ENCODE measurements around the gene TANGO6.

DNA sequence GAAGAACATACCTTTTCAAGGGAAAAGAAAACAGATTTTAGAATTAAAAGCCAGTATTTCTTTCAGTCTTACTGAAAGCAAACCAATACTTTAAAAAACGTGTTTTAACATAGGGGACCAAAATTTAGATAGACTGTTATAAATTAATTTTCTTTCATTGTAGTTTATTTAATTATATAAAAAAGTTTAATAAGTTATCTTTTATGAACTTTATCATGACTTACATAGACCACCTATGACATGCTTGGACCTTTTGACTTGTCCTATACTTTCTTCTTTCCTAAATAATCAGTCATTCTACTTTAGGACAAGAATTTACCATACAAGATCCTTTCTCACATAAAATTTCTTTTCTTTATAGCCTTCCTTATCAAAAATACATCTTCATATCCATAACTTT lies 160.2 kb downstream of the TANGO6 start:
- TF ChIP-seq ZNF274 (IDR thresholded peaks at IDR 0.05; ENCODE audit: low read depth, low read length), result no peak
- TF ChIP-seq SUZ12 (IDR thresholded peaks at IDR 0.05; ENCODE audit: extremely low read depth, insufficient read depth, insufficient read length), result no peak

All from NT2/D1 (cell line).